DND-41 (cell line): ENCODE data around the gene FLNB.

Experiments
- ATAC-seq: fragments of 200-7000 bp; cut with Tn5 transposase; 3 replicates; pipeline ENCODE4 v1.9.1; 2021; ENCODE audit warnings: low read depth; ENCODE audit not compliant: insufficient read depth
- DNase-seq: peaks from one replicate; pipeline ENCODE4 v3.0.0-alpha.2; 2020
- H2AFZ ChIP-seq: 2 replicates; pipeline ENCODE4 v1.6.0; 2012; ENCODE audit warnings: low read depth, low read length
- H3K27ac ChIP-seq: 2 replicates; pipeline ENCODE4 v1.5.1; 2012; ENCODE audit warnings: low read length, inconsistent platforms
- H3K27me3 ChIP-seq: fragments of 200-600 bp; sonication (generic); 2 replicates; pipeline ENCODE4 v1.6.0; 2012; ENCODE audit warnings: low read length, mild to moderate bottlenecking, inconsistent platforms; ENCODE audit not compliant: insufficient read depth, poor library complexity
- H3K36me3 ChIP-seq: 2 replicates; pipeline ENCODE4 v1.5.1; 2012; ENCODE audit warnings: low read length, inconsistent platforms; ENCODE audit not compliant: insufficient read depth
- H3K4me1 ChIP-seq: 2 replicates; pipeline ENCODE4 v1.5.1; 2012; ENCODE audit warnings: mild to moderate bottlenecking, low read length; ENCODE audit not compliant: insufficient read depth
- H3K4me2 ChIP-seq: 2 replicates; pipeline ENCODE4 v1.6.0; 2012; ENCODE audit warnings: mild to moderate bottlenecking, moderate library complexity, low read length, inconsistent platforms; ENCODE audit not compliant: insufficient read depth
- H3K4me3 ChIP-seq, 2 experiments: fragments of 200-600 bp in 1 of 2; shearing (Covaris generic) in 1 of 2; 2 replicates each; pipeline ENCODE4 v1.5.1; 2012 to 2016; ENCODE audit warnings: inconsistent platforms in 2 of 2, low read length in 2 of 2, mild to moderate bottlenecking in 2 of 2, low read depth in 1 of 2, moderate library complexity in 1 of 2
- H3K79me2 ChIP-seq: 2 replicates; pipeline ENCODE4 v1.6.0; 2012; ENCODE audit warnings: low read length, inconsistent platforms; ENCODE audit not compliant: insufficient read depth
- H3K9ac ChIP-seq: 2 replicates; pipeline ENCODE4 v1.6.0; 2012; ENCODE audit warnings: low read depth, mild to moderate bottlenecking, inconsistent platforms, low read length, moderate library complexity
- H3K9me3 ChIP-seq: 2 replicates; pipeline ENCODE4 v1.5.1; 2012; ENCODE audit warnings: low read length, moderate library complexity, mild to moderate bottlenecking, inconsistent platforms; ENCODE audit not compliant: insufficient read depth, severe bottlenecking
- H4K20me1 ChIP-seq: 2 replicates; pipeline ENCODE4 v1.6.0; 2012; ENCODE audit warnings: low read length; ENCODE audit not compliant: insufficient read depth
- EZH2 ChIP-seq: IDR thresholded peaks from 3 replicates; pipeline ENCODE4 v1.6.1; 2012; ENCODE audit warnings: borderline replicate concordance, low read depth, mild to moderate bottlenecking, moderate library complexity, low read length, inconsistent platforms; ENCODE audit not compliant: severe bottlenecking
- TF ChIP-seq, protein P1 (sequence below): IDR thresholded peaks from 2 replicates; pipeline ENCODE4 v1.5.1; 2012; ENCODE audit warnings: borderline replicate concordance, low read length, moderate library complexity, mild to moderate bottlenecking; ENCODE audit not compliant: poor library complexity, severe bottlenecking; ENCODE audit errors: extremely low read depth

FLNB gene

DNA sequence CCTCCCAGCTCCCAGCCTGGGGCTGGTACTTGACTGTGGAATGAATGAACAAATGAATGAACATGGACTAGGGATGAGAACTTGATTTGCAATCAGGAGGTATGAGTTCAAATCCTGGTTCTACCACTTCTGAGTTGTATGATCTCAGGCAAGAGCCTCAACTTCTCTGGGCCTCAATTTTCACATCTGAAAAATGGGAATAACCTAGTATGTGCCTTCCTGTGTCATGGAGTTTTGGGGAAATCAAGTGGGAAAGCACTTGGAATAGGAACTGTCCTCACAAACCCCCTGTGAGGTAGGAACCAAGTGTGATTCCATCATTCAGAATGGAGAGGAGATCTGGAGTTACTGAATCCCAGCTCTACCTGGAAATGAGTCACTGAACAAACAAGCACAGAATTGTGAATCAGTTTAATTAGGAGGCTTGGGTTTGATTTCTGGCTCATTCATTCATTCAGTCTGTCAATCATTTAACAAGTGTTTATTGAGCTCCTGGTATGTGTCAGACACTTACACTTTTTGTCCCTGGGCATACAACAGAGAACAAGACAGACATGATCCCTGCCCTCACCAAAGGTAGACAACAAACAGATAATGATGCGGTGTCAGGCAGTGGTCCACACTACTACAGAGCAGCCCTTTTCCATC lies 172.8 kb downstream of the FLNB start:
- Histone ChIP-seq H3K9me3 (no peaks in the 10 kb centered on the region), H3K4me3 (no peak overlapping the region), H3K9ac (no peak overlapping the region), H3K27me3 (no peaks in the 10 kb centered on the region), H3K4me1 (no peaks in the 10 kb centered on the region), H3K27ac (no peak overlapping the region), H3K79me2 (no peaks in the 10 kb centered on the region), H3K4me2 (no peak overlapping the region), H2AFZ (no peak overlapping the region), H3K36me3 (no peaks in the 10 kb centered on the region), H4K20me1 (no peaks in the 10 kb centered on the region)
- DNase-seq, result no peak
- TF ChIP-seq, protein P1, sequence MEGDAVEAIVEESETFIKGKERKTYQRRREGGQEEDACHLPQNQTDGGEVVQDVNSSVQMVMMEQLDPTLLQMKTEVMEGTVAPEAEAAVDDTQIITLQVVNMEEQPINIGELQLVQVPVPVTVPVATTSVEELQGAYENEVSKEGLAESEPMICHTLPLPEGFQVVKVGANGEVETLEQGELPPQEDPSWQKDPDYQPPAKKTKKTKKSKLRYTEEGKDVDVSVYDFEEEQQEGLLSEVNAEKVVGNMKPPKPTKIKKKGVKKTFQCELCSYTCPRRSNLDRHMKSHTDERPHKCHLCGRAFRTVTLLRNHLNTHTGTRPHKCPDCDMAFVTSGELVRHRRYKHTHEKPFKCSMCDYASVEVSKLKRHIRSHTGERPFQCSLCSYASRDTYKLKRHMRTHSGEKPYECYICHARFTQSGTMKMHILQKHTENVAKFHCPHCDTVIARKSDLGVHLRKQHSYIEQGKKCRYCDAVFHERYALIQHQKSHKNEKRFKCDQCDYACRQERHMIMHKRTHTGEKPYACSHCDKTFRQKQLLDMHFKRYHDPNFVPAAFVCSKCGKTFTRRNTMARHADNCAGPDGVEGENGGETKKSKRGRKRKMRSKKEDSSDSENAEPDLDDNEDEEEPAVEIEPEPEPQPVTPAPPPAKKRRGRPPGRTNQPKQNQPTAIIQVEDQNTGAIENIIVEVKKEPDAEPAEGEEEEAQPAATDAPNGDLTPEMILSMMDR, result no peak
- no peak for TF ChIP-seq EZH2
- ATAC-seq, result no peak

DNA sequence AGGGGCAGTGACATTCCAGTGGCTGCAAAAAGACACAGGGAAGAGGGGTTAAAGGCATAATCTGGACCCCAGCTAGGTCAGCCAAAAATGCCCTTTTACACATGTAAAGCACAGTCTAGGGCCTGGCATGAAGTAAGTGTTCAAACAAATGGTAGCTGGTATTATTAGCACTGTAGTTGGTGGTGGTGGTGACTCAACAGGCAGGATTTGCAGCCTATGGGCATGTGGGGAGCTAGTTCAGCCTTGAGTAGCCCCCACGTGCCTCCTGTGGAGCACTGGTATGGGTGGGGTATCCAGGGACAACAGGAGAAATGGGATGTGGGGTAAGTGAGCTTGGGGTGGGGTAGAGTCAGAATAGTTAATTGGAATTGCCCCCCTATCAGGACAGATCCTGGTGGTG lies 175.0 kb downstream of the FLNB start:
- Histone ChIP-seq H3K9ac (no peak overlapping the region), H3K9me3 (no peaks in the 10 kb centered on the region)

DNA sequence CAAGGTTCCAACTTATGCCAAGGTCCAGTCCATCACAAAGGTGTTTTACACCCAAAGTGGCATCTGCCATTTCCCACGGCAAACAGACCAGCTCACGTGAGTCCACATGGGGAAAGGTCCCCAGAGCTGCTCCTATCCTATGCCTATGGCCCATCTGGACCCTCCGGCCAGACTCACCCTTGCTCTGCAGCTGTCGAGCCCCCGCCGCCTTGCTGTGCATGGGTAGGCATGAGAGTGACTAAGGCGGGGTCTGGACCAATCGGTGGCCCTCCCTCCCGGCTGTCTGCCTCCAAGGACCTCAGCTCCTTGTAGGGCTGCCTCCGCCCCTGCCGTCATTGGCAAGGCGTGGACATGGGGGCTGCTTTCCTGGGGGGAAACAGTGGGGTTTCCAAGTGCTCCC lies 175.7 kb downstream of the FLNB start:
- DNase-seq (no peak), ATAC-seq (no peak)
- H3K36me3 ChIP-seq, result no peaks in the 10 kb centered on the region
- H3K4me2 ChIP-seq, result no peak overlapping the region
- peaks cover 3% of the 10 kb centered on the region for H3K27me3 ChIP-seq
- H3K9ac ChIP-seq, result no peak overlapping the region
- H4K20me1 ChIP-seq, result no peaks in the 10 kb centered on the region
- H3K27ac ChIP-seq, result no peak overlapping the region
- no peak overlapping the region for H2AFZ ChIP-seq
- no peak overlapping the region for H3K4me3 ChIP-seq
- no peak for TF ChIP-seq EZH2
- TF ChIP-seq, protein P1, result no peak
- no peaks in the 10 kb centered on the region for H3K79me2 ChIP-seq
- no peaks in the 10 kb centered on the region for H3K4me1 ChIP-seq
- H3K9me3 ChIP-seq, result no peaks in the 10 kb centered on the region

More for the DNA sequence above, 175.0 kb downstream of the FLNB start:
- H3K36me3 ChIP-seq, result no peaks in the 10 kb centered on the region
- DNase-seq (no peak), ATAC-seq (no peak)
- no peaks in the 10 kb centered on the region for H3K4me1 ChIP-seq
- H3K27ac ChIP-seq, result no peak overlapping the region
- H3K4me3 ChIP-seq, result no peak overlapping the region
- no peak overlapping the region for H2AFZ ChIP-seq
- no peak overlapping the region for H3K4me2 ChIP-seq
- peaks cover 3% of the 10 kb centered on the region for H3K27me3 ChIP-seq
- no peaks in the 10 kb centered on the region for H4K20me1 ChIP-seq
- no peak for TF ChIP-seq EZH2
- TF ChIP-seq, protein P1, result no peak
- H3K79me2 ChIP-seq, result no peaks in the 10 kb centered on the region
